B cell (primary cell): Measurements from ENCODE around the gene FLNB. TPM values are rescaled to one million over a fixed set of nuclear protein-coding genes. Genes with fewer than 3 reads are reported as not detected.

Experiments used
- ATAC-seq: fragments of 200-7000 bp; cut with Tn5 transposase; one replicate; pipeline ENCODE4 v1.10.0; 2021; ENCODE audit warnings: low read depth, mild to moderate bottlenecking, moderate number of reproducible peaks, moderate library complexity
- CTCF ChIA-PET: fragments of 350-600 bp; sonication (Branson Sonifier 250); formaldehyde crosslinking; loops from one replicate; lab custom pipeline; 2021; ENCODE audit warnings: antibody characterized with exemption, inconsistent platforms; lab: Charles Lee
- POLR2A ChIA-PET: fragments of 350-600 bp; sonication (Branson Sonifier 250); formaldehyde crosslinking; loops from one replicate; lab custom pipeline; 2021; ENCODE audit warnings: antibody characterized with exemption; lab: Charles Lee
- DNase-seq: peaks from one replicate; pipeline ENCODE4 v3.0.0; 2013
- H2AFZ ChIP-seq: 2 replicates; pipeline ENCODE4 v1.6.1; 2012; ENCODE audit warnings: mild to moderate bottlenecking, low read depth, low read length; ENCODE audit not compliant: insufficient read depth, poor library complexity, severe bottlenecking
- H3K27ac ChIP-seq, 2 donors: 1 replicate in 1 of 2; 2 replicates in 1 of 2; pipeline ENCODE4 v1.5.1; 2012 to 2013; ENCODE audit warnings: low read length in 2 of 2, mild to moderate bottlenecking in 2 of 2, moderate library complexity in 1 of 2
- H3K27me3 ChIP-seq, 4 experiments: fragments of 200-600 bp in 1 of 4; sonication (generic) in 1 of 4; replicated peaks in 1 of 4; 1 replicate in 2 of 4; 2 replicates in 2 of 4; pipeline versions ENCODE4 v1.6.1 to v1.7.0; 2013 to 2016; ENCODE audit warnings: low read length in 3 of 4, mild to moderate bottlenecking in 2 of 4, mixed read lengths in 1 of 4, moderate library complexity in 1 of 4; ENCODE audit not compliant: insufficient read depth in 4 of 4, control insufficient read depth in 3 of 4; ENCODE audit errors: control extremely low read depth in 1 of 4
- H3K36me3 ChIP-seq, 2 experiments: replicated peaks in 1 of 2; 1 replicate in 1 of 2; 2 replicates in 1 of 2; pipeline versions ENCODE4 v1.6.1 to v1.7.1; 2013; ENCODE audit warnings: low read length in 1 of 2; ENCODE audit not compliant: insufficient read depth in 2 of 2, control insufficient read depth in 1 of 2; ENCODE audit errors: control extremely low read depth in 1 of 2, extremely low read depth in 1 of 2
- H3K4me1 ChIP-seq, 2 donors: fragments of 200-600 bp in 1 of 2; sonication (generic) in 1 of 2; 1 replicate in 1 of 2; 2 replicates in 1 of 2; pipeline versions ENCODE4 v1.5.1 to v1.6.1; 2013 to 2017; ENCODE audit warnings: low read length in 2 of 2; ENCODE audit not compliant: control insufficient read depth in 2 of 2, insufficient read depth in 2 of 2
- H3K4me2 ChIP-seq: replicated peaks from 2 replicates; pipeline ENCODE3; 2012; ENCODE audit warnings: mild to moderate bottlenecking, low read depth, low read length; ENCODE audit not compliant: poor library complexity, severe bottlenecking
- H3K4me3 ChIP-seq, 5 experiments: fragments of 200-600 bp in 1 of 5; sonication (generic) in 1 of 5; 1 replicate in 3 of 5; 2 replicates in 2 of 5; pipeline versions ENCODE4 v1.5.1 to v1.7.0; 2011 to 2016; ENCODE audit warnings: low read length in 4 of 5, mild to moderate bottlenecking in 4 of 5, low read depth in 2 of 5, control low read depth in 1 of 5, moderate library complexity in 1 of 5; ENCODE audit not compliant: insufficient read depth in 1 of 5; ENCODE audit errors: control extremely low read depth in 1 of 5, extremely low read depth in 1 of 5
- H3K79me2 ChIP-seq: fragments of 200-600 bp; sonication (generic); one replicate; pipeline ENCODE4 v1.6.0; 2016; ENCODE audit warnings: low read length; ENCODE audit not compliant: control insufficient read depth, insufficient read depth
- H3K9ac ChIP-seq: fragments of 200-600 bp; sonication (generic); 2 replicates; pipeline ENCODE4 v1.6.1; 2017; ENCODE audit warnings: mild to moderate bottlenecking, low read length, moderate library complexity
- H3K9me3 ChIP-seq, 3 donors: one replicate each; pipeline versions ENCODE4 v1.6.1 to v1.7.1; 2013; ENCODE audit warnings: low read length in 2 of 3; ENCODE audit not compliant: control insufficient read depth in 2 of 3, insufficient read depth in 1 of 3; ENCODE audit errors: control extremely low read depth in 1 of 3
- H4K20me1 ChIP-seq: 2 replicates; pipeline ENCODE4 v1.6.0; 2012; ENCODE audit warnings: mild to moderate bottlenecking, low read length; ENCODE audit not compliant: insufficient read depth, control insufficient read depth, poor library complexity, severe bottlenecking
- H3K27ac Mint-ChIP-seq: one replicate; pipeline ENCODE4 v1.8.0; 2021; ENCODE audit warnings: mixed read lengths
- H3K27me3 Mint-ChIP-seq: one replicate; pipeline ENCODE4 v1.8.0; 2021; ENCODE audit warnings: mixed read lengths
- H3K4me1 Mint-ChIP-seq: one replicate; pipeline ENCODE4 v1.8.0; 2021; ENCODE audit warnings: mixed read lengths
- H3K4me3 Mint-ChIP-seq: one replicate; pipeline ENCODE4 v1.8.0; 2021; ENCODE audit warnings: mixed read lengths
- H3K9me3 Mint-ChIP-seq: one replicate; pipeline ENCODE4 v1.8.0; 2022; ENCODE audit warnings: mixed read lengths; ENCODE audit not compliant: insufficient read depth
- CTCF ChIP-seq: fragments of 200-600 bp; IDR thresholded peaks from one replicate; pipeline ENCODE4 v1.8.0; 2022; ENCODE audit warnings: antibody characterized with exemption, mild to moderate bottlenecking
- EZH2 ChIP-seq: IDR thresholded peaks from 2 replicates; pipeline ENCODE4 v1.6.1; 2012; ENCODE audit warnings: borderline replicate concordance, low read depth, mild to moderate bottlenecking, moderate library complexity, low read length; ENCODE audit not compliant: insufficient read depth, poor library complexity, severe bottlenecking
- WGBS: methylation state at CpG from one replicate; pipeline ENCODE4 v1.1.5; 2013; ENCODE audit warnings: missing lambda C conversion rate; ENCODE audit not compliant: insufficient coverage; 5-methylcytosine and 5-hydroxymethylcytosine counted together
- intact Hi-C: fragments of 100-400 bp; cut with micrococcal nuclease; formaldehyde crosslinking; loops from one replicate; pipeline ENCODE4 v1.10.0; 2022
- polyA plus RNA-seq: library from polyadenylated mRNA; depleted of rRNA; stranded (reverse); fragments of >200 nt; gene quantifications from 2 replicates; pipeline ENCODE4 v1.2.3, GENCODE V29; 2012
- total RNA-seq, 2 donors: library from RNA; stranded (reverse); fragments of 120-200 nt in 1 of 2; gene quantifications; 1 replicate in 1 of 2; 2 replicates in 1 of 2; pipeline versions ENCODE4 v1.2.3 to v1.2.4, GENCODE V29; 2013 to 2022

Gene FLNB
- total and polyA plus RNA-seq, 2 donors (not counting 1 experiment from before 2014, with no cell fraction given): 25.5 to 28.3 TPM

GRCh38 chr3:58129041-58129770 lies 121.0 kb downstream of the FLNB start:
- ChIA-PET CTCF (no interaction called here), POLR2A (no interaction called here)
- Mint-ChIP-seq H3K27ac (no peak overlapping the region), H3K27me3 (no peaks in the 10 kb centered on the region), H3K4me1 (no peaks in the 10 kb centered on the region), H3K4me3 (no peak overlapping the region), H3K9me3 (no peaks in the 10 kb centered on the region)
- H2AFZ ChIP-seq: no peak overlapping the region
- H3K4me3 ChIP-seq: no peak overlapping the region
- no peak overlapping the region for H3K9ac ChIP-seq
- WGBS: 70% methylated on average over 9 of the region's 10 CpGs
- no peaks in the 10 kb centered on the region for H3K27me3 ChIP-seq
- intact Hi-C loops: no loop called here
- no peaks in the 10 kb centered on the region for H3K79me2 ChIP-seq
- no peak overlapping the region for H3K27ac ChIP-seq
- no peaks in the 10 kb centered on the region for H4K20me1 ChIP-seq
- TF ChIP-seq CTCF: no peak
- no peak for TF ChIP-seq EZH2
- H3K36me3 ChIP-seq: peaks cover 0 to 40% of the 10 kb centered on the region in 2 experiments
- no peak for ATAC-seq
- no peak overlapping the region for H3K4me2 ChIP-seq
- DNase-seq: no peak
- no peaks in the 10 kb centered on the region for H3K9me3 ChIP-seq
- no peaks in the 10 kb centered on the region for H3K4me1 ChIP-seq

- no peak for TF ChIP-seq CTCF
- no peak for TF ChIP-seq EZH2
- Histone ChIP-seq H3K27ac (no peak overlapping the region), H3K79me2 (no peaks in the 10 kb centered on the region), H3K4me1 (no peaks in the 10 kb centered on the region), H3K9ac (no peak overlapping the region), H2AFZ (no peak overlapping the region), H3K4me2 (no peak overlapping the region), H3K9me3 (no peaks in the 10 kb centered on the region), H3K36me3 (peaks cover 0 to 46% of the 10 kb centered on the region in 2 experiments), H3K4me3 (no peak overlapping the region), H3K27me3 (no peaks in the 10 kb centered on the region), H4K20me1 (no peaks in the 10 kb centered on the region)
- intact Hi-C loops: no loop called here
- DNase-seq: no peak
- Mint-ChIP-seq H3K4me1 (no peaks in the 10 kb centered on the region), H3K4me3 (no peak overlapping the region), H3K27ac (no peak overlapping the region), H3K9me3 (no peaks in the 10 kb centered on the region), H3K27me3 (no peaks in the 10 kb centered on the region)
- POLR2A ChIA-PET: no interaction called here
- no peak for ATAC-seq
- WGBS: 92% methylated on average over 10 of the region's 11 CpGs
- CTCF ChIA-PET: no interaction called here
These were observed 122.4 kb downstream of the FLNB start for GRCh38 chr3:58130591-58130990.
